ENCODE results near the gene CA5A.
"Not testable (repeated sequence)": the region's sequence is repeated elsewhere in the genome, so short reads cannot be mapped to it uniquely, and the experiment has no call there.

CA5A gene

DNA sequence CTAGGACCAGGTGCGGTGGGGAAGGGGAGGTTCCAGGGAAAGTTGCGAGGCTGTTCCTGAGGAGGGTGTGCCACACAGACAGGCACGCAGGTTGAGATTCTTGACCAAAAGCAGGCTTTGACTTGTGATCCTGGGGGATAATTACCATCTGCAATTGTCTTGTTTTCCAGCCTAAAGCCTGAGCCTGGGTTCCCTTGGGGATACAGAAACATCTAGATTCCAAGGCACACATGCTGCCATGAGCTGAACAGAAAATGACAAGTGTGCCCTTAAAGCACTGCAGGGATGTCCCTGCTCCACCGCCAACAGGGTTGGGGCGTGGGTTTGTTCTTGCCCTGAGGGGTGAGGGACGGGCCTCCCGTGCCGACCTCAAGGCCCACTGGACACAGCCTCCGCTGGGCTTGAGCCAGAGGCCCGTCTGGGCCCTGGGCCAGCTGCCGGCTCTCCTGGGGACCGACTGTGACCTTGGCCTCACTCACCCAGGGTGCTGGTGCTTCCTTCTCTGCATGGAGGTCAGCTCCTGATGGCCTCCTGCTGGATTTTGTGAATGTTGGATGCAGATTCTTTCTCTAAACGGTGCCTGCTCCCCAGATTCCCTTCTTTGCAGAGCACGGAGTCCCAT lies 14.0 kb downstream of the CA5A start:
- no peak for DNase-seq (ENCODE audit: low read depth)

DNA sequence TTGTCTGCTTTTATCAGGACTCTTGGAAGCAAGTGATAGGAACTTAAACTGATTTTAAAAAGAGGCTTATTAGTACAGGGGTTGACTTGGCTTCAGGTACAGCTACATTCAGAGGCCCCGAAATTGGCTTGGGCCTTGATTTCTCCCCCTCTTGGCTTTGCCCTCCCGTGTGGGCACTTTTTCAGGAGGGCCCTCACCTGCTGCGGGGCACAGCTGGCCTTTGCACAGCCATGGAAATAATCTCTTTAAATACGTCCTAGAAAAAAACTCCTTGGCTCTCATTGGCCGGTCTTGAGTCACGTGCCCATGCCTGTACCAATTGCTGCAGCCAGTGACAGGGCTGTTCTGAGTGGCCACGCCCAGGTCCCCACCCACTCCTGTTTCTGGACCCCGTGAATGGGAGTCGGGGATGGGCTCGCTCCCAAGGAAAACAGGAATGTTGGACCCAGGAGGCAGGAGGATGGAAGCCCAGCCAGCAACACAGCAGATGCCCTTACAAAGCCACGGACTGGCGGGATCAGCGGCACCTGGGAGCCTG lies 15.0 kb downstream of the CA5A start:
- no peak for DNase-seq (ENCODE audit: low read depth)

DNA sequence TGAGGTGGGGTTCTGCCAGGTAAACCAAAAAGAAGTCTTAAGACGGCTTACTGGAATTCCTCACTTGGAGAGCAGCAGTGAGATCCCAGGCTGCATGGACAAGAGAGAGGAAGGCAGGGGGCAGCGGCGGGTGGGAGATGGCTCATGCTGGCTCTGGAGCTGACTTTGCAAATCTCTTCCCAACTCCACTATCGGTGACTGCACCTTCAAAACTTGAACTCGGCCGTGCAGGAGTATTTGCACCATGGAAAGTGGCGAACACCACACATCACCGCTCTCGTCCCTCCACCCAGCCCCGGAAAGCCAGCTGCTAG lies 16.7 kb downstream of the CA5A start:
- no peak for DNase-seq (ENCODE audit: low read depth)

DNA sequence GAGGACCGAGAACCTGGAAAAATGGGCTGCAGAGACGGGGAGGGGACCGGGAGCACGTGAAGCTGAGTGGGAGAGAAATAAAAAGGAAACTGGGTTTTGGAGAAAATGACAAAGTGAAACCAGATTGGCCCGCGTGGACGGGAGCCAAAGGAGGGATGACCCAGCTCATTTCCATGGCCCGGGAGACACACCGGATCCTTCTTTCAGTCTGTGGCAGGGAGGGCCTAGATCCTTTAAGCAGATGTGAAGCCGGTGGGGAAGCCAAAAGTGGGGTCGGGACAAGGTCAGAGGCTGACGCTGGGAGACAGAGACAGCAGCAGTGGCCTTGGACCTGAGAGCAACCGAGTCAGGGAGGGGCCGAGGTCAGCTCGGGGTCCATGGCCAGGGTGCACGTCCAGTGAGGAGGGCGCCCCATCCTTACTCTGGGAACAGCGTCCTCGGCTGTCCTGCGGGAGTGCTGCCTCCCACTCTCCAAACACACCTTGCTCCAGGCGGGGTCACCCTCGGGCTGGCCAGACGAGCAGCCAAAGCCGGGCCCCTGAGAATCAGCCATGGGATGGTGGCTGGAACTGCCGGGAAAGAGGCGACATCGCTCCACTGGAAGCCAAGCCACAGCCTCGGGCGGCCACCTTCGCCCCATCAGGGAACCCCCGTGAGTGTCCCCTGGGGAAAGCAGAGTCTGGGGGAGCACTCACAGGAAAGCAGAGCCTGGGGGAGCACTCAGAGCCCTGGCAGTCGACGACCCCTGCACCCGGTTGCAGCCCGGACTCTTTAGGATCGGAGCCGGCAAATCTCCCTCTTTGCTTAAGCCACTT lies 17.3 kb downstream of the CA5A start:
- no peak for DNase-seq (ENCODE audit: low read depth)

DNA sequence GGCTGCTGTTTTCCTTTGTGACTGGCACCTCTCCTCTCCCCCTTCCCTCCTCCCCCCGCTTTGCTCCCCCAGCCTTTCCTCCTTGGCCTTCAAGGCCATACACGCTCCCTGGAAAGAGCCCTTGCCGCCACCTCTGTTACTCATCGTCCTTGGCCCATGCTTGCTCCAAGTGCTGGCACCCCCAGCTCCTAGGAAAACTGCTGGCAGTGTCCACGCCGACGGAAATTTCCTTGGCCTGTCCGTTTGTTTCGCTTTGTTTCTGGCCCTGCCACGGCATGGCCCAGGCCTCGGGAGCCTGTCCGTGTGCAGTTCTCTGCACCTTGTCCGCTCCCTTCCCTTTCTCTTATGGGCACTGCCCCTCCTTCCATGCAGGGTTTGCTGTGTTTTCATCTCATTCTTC lies 18.0 kb downstream of the CA5A start:
- DNase-seq (ENCODE audit: low read depth), result no peak

DNA sequence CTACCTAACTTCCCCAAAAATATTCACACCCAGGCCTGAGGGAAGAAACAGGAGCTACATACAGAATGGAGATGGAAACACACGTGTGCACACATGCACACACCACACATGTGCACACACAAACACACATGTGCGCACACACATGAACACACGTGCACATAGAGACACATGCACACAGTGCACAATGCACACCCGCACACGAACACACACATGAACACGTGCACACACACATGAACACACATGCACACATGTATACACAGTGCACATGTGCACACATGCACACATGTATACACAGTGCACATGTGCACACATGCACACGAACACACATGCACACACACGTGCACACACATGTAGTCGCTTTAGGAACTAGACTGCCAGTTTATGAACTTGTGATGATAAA lies 18.8 kb downstream of the CA5A start:
- DNase-seq (ENCODE audit: low read depth), result no peak

DNA sequence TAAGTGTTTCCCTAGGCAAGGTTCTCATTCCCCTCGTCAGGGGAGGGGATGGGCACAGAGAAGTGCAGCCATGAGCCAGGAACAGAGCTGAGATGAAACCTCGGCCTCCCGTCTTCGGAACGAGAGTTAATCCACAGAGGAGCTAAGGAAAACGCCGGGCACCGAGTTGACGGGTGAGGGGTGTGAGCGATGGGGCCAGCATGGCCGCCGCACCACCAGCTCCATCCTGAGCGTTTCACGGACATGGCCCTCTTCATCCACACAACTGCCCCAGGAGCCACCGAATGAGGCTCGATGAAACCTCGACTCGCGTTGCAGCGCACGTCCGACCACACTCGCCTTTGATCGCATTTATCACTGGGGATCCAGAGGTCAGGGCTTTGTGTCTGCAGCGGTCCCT lies 21.5 kb downstream of the CA5A start:
- DNase-seq (ENCODE audit: low read depth), result no peak

DNA sequence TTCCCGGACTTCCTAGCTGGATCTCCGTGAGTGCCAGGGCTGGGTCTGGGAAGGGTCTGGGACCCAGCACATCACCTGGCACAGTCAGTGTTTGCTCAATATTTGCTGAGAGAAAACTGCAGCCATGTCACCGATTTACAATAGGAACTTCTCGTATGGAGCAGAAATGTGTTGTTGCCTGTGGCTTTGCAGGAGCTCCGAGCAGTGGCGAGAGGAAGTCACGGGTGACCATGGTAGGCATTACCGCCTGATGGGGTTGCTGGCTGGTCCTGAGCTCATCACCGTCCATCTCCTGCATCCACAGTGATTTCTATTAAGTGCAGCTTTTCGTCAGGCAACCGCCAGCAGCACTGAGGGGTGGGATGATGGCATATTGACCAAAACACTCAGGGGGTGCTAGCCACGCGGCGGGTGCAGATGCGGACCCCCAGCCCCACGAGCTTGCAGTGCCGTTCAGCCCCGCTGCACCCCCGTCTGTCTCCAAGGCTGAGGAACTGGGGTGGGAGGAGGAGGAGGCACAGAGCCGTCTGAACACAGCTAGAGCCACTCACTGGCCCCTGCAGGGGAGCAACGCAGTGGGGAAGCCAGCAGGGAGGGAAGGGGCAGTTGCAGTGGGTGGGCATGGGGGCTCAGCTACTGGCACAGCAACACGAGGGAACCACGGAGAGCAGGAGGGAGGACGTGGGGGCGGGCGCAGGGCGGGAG lies 22.2 kb downstream of the CA5A start:
- not testable (repeated sequence) for DNase-seq (ENCODE audit: low read depth)

DNA sequence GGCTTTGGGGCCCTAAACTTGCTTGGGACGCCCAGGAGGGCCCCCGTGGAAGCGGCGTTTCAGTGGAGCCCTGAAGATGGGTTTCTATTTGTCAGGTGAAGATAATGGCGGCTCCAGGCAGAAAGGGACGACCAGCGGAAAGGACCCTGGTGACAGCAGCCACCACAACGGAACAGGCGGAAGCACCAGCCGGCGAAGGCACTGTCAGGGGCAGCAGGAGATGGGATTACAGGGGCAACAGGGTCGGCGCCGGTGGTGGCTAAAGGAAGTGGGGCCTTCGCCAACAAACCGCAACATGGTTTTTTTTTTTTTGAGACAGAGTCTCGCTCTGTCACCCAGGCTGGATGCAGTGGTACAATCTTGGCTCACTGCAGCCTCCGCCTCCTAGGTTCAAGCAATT lies 23.6 kb downstream of the CA5A start:
- DNase-seq (ENCODE audit: low read depth), result not testable (repeated sequence)

DNA sequence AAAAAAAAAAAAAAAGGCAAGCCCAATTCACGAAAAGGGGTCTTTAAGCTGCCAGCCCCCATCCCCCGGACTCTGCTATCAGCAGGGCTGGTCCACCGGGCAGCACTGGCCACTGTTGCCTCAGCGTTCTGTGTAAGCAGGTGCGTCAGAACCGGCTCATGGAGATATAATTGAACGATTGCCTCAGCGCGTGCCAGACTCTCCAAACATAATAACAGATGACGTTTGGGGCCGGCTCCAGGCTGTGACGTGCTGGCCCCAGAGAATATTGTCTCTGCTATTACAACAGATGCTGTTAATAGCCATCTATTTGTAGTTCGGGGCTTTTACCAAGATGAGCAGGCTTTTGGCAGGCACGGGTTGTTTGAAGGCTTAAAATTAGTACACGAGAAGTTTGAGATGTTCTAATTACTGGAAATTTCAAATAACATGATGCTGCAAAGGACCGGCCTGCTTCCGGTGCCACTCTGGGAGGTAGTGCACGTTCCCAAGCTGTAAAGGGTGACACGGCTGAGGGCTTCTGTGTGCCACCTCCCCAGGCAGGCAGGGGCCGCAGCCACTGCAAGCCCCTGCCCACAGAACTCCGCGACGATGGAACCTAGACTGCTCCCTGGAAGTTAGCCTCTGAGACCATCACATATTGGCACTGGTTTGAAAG lies 25.1 kb downstream of the CA5A start:
- peak; percentile 43 for DNase-seq (ENCODE audit: low read depth)

DNA sequence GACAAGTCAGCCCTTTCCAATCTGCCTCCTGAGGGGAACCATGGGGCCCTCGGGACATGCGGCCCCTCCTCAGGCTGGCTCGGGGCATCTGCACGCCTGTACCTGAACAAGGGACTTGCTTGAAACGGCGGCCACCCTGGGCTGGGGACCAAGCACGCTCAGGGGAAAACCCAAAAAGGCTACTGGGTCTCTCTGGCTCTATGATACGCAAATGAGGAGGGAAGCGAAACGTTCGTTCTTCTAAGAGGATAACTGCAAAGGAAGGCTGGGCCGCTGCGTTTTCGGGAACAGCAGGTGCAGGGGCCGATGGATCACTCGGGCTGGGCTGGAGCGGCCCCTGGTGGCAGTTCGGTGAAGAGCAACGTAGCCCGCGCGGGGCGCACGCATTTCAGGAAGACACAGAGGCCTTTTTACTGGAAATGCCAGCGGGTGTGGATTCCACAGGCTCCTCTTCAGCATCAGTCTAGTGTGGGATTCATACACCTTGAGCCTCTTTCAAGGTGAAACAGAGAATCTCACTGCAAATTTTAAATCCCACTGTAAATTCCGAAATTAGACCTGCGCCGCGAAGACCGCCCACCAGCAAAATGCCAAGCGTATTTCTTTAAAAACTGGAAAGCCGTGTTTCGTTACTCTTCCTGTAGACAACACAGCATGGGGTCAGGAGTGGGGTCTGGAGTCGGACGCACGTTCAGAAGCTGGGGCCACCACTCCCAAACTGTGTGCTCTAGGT lies 27.0 kb downstream of the CA5A start:
- peak; percentile 34 for DNase-seq (ENCODE audit: low read depth)

DNA sequence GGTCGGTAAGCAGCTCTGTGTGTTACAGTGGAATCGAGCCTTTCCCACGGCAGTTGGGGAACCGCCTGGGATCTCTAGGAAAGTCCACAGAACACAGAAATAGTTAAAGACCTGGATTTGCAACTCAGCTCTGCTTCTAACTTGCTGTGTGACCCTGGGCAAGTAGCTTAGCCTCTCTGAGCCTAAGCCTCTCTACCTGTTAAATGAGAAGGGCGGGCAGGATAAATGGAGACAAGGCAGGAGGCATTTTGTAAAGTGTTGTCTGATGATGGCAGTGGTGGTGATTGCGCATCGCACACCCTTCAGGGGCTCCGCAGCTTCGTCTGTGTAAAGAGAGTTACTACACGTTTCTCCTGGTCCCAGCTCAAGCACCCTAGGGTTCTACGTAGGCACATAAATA lies 28.2 kb downstream of the CA5A start:
- not testable (repeated sequence) for DNase-seq (ENCODE audit: low read depth)

DNA sequence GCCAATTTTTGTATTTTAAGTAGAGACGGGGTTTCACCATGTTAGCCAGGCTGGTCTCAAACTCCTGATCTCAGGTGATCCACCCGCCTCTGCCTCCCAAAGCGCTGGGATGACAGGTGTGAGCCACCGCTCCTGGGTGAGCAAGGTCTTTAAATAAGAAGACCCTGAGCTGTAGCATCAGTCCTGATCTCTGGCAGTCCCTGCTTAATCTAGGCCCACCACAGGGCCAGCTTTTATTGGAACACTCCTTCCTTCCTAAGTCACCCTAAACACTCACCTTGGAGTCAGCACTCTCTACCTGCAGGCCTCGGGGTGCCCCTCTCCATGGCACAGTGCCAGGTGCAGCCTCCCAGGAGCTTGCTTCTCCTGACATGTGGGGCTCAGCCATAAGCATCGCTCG lies 30.8 kb downstream of the CA5A start:
- not testable (repeated sequence) for DNase-seq (ENCODE audit: low read depth)

DNA sequence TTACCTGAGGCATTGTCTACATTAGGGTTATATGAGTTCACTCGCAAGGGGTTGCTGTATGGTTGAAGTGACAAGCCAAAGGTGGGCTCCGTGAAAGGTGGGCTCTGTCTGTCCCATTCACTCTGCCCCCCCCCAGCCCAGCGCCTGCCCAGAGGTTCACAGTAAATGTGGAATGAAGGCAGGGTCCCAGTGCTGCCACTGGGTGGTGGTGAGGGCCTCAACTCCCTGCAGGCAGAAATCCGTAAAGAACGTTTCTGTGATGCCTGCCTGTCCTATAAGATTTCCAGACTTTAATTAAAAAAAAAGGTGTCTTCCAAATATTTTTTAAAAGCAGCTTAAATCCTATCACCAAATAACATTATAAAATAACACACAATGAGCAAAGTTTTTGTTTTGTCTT lies 31.4 kb downstream of the CA5A start:
- not testable (repeated sequence) for DNase-seq (ENCODE audit: low read depth)

DNA sequence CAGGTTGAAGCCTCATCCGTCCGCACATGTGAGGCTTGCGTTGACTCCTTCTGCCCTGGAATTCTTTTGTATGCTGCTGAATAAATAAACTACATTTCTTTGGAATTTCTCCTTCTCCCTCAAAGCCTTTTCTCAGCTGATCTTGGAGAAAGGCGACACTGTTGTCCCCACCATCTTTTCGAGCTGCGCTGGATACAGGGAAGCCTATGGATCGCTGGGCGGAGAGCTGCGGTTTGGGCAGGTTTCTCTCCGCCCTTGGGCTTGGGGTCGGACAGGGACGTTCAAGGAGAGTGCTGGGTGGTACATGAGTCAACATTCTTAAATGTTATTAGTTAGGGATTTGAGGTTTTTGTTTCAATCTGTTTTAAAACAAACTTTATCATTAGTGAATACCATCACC lies 35.8 kb downstream of the CA5A start:
- DNase-seq (ENCODE audit: low read depth), result not testable (repeated sequence)

DNA sequence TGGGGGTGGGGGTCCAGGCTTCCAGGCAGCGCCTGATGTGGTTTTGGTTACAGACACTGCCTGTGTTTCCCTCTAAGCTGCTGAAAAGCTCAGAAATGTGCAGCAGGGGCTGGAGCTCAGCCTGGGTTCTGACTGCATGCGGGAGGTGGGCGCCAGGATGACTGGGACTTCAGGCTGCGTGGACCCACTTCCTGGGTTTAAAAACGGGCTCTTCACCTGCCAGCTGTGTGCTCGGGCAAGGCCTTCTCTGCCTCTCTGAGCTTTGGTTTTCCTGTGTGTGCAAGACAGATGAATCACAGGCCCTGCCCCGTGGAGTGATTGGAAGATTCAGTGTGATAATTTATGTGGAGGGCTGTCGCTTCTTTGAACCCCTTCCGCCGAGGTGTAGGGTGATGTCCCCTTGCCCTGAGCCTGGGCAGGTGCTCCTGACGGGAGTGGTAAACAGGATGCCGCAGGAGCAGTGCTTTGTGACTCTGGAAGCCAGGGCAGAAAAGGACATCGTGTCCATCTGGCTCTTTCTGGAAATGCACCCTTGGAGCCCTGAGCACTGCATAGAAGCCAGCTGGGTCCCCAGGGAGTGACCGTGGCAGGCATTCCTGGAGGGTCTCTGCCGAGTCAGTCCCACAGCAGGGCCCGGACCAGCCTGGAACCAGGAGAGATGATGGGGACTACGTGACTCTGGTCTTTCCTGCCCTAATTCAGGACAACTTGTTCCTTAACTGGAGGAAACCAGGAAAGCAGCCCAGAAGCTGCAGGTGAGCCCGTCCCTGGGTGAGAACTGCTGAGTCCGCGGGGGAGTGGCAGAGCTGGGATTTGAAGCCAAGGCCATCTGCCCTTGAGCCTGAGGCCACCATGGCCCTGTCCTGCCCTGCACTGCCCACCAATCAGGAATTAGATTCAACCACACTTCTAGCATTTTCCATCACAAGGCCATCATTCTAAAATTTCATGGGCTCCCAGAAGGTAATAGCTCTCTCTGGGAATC lies 38.5 kb downstream of the CA5A start:
- DNase-seq (ENCODE audit: low read depth), result no peak

DNA sequence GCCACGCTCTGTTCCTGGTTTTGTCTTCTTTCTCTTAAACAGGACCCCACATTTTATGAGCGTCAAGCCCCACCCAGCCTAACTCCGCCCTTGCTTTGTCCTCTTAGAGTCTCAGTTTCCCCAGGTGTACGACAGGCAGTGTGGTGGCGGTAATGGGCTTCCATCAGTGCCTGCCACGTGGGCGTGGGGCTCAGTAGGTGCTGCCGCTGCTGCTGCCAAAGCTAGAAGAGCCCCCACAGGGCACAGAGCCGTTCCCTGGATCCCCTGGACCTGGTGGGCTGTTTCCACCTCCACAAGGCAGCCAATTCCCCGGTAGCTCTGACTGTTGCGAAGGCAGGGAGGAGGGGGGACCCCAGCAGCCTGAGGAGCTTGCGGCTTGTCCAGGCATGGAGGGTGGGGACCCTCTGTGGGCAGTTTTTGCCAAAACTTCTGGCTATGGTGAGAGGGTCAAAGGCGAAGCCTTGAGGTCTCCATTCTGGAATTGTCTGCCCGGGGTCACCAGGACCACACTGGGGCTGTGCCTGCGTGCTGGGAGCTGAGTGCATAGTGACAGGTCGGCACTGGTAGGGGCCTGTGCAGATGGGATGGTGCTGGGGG lies 39.3 kb downstream of the CA5A start:
- DNase-seq (ENCODE audit: low read depth), result not testable (repeated sequence)

DNA sequence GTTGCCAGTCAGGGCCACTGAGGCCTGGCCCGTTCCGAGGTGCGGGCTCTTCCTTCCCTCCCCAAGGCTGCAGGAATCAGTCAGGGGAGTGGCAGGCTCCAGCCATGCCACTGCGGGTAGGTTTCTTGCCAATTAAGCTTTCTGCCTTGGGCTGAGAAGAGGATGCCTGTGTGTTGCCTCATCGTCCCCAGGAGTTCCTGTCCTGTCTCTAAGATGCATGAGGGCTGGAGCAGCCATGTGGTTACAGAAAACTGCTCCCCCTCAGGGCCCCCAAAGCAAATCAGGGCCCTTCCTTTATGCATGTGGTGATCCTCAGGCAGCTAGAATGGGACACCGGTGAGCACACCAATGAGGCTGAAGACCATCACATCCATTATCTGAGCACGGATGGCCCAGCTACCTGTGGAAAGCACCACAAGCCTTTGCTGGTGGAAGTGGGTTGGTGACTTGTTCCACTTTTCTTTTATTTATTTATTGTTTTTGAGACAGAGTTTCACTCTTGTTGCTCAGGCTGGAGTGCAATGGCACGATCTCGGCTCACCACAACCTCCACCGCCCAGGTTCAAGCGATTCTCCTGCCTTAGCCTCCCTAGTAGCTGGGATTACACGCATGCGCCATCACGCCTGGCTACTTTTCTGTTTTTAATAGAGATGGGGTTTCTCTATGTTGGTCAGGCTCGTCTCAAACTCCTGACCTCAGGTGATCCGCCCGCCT lies 40.0 kb downstream of the CA5A start:
- not testable (repeated sequence) for DNase-seq (ENCODE audit: low read depth)

DNA sequence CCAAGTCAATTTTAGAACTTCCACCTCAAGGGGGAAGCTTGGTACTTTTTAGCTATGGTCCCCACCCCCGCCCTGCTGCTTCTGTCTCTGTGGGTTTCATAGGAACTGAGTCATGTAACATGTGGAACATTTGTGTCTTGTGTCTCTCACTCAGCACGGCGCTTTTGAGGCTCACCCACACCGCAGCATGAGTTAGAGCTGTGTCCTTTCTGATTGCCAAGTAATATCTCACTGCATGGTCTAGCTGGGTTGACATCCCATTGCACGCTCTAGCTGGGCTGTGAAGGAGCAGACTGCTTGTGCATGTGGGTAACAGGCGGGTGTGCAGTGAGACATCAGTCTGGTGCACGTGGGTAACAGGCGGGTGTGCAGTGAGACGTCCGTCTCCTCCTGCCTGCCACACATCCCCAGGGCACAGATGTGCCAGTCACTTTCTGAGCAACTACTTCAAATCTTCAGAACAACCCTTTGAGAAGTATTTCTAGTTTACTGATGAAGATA lies 40.6 kb downstream of the CA5A start:
- peak; percentile 24 for DNase-seq (ENCODE audit: low read depth)
